ENCODE data around the gene CD200. TPM values are rescaled to one million over a fixed set of nuclear protein-coding genes. Genes with fewer than 3 reads are reported as not detected.
A peak's percentile ranks its signal among the peaks of the same experiment; 100 is the strongest.
"Not testable (repeated sequence)": the region's sequence is repeated elsewhere in the genome, so short reads cannot be mapped to it uniquely, and the experiment has no call there.

Gene CD200
- total RNA-seq, 1 experiment from 2014 or later = not detected

DNA sequence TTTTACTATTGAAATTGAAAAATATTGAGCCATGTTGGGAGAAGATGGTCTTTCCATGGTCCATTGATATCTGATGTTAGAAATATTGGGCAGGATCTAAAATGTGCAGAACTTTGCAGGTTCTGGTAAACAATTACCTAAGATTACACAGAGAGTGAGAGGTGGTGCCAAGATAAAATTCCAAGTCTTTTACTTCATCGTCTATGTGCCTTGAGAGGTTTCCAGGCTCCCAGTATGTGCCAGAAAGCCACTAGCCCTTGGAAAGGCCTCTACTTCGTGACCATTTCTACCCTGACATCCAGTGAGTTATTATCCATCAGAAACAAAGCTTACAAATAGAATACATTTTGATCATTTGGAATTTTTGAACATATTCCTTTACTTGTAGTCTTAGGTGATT lies 27.6 kb downstream of the CD200 start:
- DNase-seq (ENCODE audit: low spot score) = no peak

DNA sequence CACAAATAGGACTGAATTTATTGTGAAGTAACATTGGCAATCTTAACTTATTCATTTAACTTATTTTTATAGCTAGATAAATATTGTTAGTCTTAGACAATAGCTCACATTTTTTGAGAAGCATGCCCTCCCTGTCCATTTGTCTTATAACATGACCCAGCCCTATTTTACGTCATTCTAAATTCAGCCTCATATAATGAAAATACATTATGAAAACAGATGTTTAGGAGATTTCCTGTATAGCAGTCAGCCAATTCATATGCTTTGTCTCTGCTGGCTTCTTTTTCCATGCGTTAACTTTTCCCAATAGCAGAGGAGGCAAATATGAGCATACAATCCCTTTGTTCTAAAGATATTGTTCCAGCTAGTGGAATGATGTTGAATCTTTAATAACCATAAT lies 29.3 kb downstream of the CD200 start:
- DNase-seq (ENCODE audit: low spot score) = no peak

DNA sequence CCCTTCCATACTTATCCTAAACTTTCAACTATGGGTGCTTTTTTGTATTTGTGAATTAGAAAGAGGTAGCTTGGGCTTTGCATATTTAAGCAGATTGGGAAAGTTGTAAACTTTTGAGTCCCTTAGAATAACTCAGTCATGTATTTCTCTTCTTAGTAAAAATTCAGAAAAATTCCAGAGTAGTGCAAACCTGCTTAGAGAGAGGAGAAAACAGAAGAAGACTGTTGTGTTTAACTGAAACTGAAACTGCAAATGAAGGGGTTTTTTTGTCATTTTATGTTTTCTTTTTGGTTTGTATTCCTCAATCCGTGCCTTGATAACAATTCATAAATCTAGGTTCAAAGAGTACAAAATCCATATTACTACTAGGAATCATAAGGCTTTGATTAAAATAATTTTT lies 31.3 kb downstream of the CD200 start:
- DNase-seq (ENCODE audit: low spot score) = no peak

DNA sequence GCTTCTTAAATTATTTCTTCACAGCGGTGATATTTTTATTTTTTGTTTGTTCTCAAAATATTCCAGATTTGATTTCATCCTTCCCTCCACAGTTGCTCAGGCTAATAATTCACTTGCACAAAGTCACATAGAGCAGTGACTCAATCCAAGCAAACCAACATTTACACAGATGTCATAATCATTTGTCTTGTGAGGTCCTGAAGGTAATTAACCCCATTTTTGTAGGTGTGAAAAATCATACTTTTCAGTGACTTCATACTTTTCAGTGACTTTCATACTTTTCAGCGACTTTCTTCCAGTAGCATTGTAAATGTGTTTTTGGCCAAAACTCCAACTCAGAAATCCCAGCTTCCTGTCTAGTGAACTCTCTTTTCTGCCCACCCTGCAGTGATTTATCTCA lies 32.1 kb downstream of the CD200 start:
- DNase-seq (ENCODE audit: low spot score) = no peak

DNA sequence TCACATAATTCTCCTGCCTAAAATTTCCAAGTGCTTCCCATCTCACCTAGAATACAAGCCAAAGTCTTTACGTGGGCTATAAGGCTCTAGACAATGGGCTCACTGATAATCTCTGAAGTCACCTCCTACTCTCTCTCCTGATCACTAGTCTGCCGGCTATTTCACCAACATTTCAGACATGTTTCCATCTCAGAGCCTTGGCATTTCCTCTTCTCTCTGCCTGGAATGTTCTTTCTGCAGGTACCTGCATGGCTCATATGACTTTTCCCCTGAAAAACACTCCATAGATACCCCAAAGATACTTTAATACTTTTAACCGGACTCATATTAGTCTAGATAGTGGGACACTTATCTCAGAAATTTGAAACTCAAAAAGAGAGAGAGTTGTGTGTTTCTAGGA lies 32.7 kb downstream of the CD200 start:
- DNase-seq (ENCODE audit: low spot score) = no peak

DNA sequence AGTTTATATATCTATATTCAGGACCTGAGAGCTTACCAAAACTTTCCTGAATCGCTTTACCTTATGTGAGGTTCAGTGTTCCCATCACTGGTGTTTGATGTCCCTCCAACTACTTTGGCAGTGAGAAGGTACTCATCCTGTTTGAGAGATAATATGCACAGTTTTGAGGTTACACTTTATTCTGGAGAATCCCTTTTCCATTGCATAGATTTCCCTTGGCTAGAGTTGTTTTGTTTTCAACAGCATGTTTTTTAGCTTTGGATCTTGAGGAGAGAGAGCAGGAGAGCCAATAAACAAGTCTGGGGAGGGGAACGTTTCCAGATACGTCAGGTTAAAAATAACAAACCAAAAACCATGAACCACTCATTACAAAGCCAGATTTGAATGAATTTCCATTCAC lies 33.6 kb downstream of the CD200 start:
- DNase-seq (ENCODE audit: low spot score) = no peak

DNA sequence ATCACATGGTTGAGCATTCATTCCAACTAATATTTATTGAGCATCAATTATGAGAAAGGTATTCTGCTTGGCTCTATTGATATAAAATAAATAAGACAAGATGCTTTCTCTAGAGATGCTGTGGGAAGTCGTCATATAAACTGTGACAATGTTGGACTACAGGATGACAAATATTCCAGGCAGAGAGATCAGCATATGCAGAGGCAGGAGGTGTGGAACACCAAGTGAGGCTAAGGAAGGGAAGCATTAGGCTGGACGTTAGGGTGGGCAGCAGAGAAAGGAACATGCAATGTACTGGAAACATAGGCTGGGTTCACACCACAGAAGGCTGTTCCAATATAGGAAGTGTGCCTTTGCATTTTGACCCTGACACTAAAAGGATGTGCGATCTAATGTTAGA lies 38.6 kb downstream of the CD200 start:
- DNase-seq (ENCODE audit: low spot score) = no peak

DNA sequence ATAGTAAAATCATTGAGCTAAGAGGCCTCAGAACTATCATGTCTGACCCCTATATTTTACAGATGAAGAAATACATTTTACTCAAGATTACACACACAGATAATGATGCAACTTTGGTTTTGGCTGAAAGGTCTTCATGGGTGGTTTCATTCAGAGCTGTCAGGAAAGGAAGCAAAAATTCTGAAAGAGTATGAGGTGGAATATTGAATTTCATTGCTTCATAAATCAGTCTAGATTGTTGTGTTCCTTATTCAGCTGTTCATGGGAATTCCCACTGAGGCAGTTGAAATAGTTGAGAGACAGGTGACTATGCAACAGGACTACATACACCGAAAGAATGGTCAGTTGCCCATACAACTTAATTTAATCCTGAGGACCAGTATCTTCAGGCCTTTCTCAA lies 39.4 kb downstream of the CD200 start:
- DNase-seq (ENCODE audit: low spot score) = no peak

DNA sequence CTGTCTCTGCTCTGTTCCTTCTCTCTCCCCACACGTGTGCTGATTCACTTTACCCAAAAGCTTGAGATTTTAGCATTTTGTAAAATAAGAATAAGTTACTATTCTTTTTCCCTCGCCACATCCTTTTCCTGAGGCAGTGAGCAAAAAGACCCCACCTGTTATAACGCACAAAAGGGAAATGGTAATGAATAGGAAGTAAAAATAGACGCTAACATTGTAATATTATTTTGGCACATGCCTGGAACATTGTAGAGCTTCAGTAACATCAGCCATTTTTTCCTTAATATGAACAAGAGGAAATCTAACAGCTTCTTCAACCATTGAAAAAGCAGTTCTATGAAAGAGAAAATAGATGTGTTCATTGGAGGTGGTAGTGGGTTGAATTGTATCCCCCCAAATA lies 40.5 kb downstream of the CD200 start:
- DNase-seq (ENCODE audit: low spot score) = no peak

DNA sequence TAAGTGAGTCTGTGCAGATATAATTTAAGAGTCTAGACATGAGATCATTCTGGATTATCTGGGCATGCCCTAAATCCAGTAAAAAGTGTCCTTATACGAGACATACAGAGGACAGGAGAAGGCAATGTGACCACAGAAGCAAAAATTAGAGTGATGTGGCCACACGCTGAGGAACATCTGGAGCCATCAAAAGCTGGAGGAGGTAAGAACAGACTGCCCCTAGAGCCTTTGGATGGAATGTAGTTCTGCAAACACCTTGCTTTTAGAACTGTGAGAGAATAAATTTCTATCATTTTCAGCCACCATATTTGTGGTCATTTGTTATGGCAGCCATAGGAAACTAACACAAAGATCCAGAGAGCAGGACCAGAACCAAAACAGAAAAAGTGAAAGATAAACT lies 41.0 kb downstream of the CD200 start:
- no peak for DNase-seq (ENCODE audit: low spot score)

DNA sequence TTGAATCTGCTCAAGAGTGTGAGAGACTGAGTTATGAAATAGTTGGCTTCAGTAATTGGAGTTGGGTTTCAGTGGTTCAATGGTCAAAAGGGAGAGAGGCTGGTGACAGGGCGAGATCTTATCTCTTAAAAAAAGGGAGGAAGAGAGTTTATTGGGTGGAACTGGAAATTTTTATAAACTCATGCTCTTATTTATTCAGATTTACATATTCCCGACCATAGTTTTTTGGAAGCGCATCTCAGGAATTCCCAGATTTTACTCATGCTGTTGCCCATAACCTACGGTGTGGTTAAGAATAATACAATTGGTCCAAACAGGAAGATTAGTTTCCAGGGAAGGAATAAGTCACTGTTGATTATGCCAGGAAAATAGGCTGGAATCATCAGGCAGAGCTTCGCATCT lies 41.4 kb downstream of the CD200 start:
- no peak for DNase-seq (ENCODE audit: low spot score)

DNA sequence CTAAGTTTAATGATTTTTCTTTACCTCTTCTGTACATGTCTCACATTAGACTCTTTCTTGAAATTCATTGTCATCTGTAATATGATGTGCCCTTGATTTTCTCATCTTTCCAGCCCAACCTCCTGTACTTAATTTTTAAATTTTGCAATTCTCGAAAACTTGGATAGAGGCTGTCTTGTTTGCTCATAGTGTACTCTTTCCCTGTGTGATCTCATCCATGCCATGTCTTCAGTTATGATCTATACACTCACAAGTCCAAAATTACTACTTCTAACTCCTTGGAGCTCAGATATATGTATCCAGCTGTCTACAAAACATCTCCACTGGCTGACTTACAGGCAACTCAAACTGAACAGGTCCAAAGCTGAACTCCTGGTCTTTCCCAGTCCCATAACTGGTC lies 42.2 kb downstream of the CD200 start:
- DNase-seq (ENCODE audit: low spot score) = no peak

DNA sequence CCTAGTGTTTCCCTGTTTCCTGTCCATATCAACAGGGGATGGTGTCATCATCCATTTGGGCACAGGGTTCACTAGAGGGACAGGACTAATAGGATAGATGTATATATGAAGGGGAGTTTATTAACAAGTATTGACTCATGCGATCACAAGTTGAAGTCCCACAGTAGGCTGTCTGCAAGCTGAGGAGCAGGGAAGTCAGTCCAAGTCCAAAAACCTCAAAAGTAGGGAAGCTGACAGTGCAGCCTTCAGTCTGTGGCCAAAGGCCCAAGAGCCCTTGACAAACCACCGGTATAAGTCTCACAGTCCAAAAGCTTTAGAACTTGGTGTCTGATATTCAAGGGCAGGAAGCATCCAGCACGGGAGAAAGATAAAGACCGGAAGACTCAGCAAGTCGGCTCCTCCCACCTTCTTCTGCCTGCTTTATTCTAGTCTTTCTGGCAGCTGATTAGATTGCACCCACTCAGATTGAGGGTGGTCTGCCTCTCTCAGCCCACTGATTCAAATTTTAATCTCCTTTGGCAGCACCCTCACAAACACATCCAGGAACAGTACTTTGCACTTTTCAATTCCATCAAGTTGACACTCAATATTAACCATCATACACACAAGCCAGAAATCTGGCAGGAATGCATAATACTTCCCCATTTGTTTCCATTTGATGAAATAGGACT lies 43.4 kb downstream of the CD200 start:
- no peak for DNase-seq (ENCODE audit: low spot score)

DNA sequence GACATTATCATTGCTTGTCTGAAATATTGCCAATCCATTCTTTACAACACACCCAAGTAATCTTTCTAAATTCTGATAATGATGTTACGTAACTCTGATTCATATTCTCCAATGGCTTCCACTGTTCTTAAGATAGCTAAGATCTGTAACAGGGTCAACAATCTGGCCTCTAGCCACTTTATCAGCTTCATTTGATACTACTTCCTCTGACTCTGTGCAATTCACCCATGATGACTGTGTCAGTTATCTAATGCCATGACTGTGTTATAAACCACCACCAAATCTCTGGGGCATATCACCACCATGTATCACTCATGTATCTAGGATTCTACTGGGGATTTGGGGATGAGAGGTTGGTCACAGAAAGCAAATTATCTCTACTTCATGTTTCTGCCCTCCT lies 44.0 kb downstream of the CD200 start:
- DNase-seq (ENCODE audit: low spot score) = peak; percentile 67

DNA sequence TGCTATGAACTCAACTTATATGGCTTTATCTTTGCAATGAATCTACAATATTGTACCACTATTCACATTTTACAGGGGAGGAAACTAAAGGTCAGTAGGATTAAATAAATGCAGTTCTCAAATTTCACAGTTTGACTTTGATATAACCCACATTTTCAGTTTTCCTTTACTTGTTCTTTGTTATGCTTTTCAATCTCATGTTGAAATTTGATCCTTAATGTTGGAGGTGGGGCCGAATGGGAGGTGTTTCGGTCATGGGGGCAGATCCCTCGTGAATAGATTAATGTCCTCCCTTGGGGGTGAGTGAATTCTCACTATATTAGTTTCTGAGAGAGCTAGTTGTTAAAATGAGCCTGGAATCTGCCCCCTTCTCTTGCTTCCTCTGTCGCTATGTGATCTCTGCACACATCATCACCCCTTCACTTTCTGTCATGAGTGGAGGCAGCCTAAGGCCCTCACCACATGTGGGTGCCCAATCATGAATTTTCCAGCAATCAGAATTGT lies 44.7 kb downstream of the CD200 start:
- DNase-seq (ENCODE audit: low spot score) = no peak

DNA sequence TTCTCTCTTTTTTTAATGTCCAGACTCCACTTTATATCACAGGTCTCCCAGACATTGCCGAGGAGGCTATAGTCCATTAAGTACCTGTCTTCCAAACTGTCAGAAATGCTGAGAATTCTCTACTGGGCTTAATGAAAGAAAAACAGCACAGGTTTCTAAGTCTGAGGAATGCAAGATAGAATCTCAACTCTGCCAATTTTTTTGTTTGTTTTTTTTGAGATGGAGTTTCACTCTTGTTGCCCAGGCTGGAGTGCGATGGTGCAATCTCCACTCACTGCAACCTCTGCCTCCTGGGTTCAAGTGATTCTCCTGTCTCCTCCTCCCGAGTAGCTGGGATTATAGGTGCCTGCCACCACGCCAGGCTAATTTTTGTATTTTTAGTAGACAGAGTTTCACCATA lies 45.4 kb downstream of the CD200 start:
- DNase-seq (ENCODE audit: low spot score) = not testable (repeated sequence)

DNA sequence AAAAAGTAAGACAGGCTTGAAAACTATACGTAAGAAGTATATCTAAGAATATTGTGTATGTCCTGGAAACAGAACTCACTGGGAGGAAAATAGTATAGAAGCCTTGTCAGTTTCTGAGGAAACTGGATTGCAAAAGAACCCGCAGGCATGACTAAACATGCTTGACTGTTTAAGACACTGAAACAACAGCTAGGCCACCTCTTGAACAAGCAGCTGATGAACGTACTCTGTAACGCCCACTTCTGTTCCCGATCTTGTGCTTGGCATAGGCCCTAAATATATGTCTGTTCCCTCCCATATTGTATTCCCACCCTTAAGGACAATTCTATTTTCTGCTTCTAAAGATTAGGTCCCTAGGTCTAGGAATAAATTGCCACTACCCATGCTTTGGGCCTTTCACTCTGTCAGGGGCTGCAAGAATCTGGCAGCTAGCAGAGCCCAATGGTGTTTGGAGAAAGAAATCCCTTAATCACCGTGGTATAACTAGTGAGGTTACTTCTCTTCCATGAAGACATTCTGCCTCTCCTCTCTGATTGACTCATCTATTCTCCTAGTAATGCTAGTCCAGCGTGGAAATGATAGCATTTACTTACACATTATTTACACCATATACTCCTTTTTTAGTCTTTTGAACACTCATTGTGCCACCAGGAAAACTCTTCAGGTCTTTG lies 46.2 kb downstream of the CD200 start:
- DNase-seq (ENCODE audit: low spot score) = no peak

DNA sequence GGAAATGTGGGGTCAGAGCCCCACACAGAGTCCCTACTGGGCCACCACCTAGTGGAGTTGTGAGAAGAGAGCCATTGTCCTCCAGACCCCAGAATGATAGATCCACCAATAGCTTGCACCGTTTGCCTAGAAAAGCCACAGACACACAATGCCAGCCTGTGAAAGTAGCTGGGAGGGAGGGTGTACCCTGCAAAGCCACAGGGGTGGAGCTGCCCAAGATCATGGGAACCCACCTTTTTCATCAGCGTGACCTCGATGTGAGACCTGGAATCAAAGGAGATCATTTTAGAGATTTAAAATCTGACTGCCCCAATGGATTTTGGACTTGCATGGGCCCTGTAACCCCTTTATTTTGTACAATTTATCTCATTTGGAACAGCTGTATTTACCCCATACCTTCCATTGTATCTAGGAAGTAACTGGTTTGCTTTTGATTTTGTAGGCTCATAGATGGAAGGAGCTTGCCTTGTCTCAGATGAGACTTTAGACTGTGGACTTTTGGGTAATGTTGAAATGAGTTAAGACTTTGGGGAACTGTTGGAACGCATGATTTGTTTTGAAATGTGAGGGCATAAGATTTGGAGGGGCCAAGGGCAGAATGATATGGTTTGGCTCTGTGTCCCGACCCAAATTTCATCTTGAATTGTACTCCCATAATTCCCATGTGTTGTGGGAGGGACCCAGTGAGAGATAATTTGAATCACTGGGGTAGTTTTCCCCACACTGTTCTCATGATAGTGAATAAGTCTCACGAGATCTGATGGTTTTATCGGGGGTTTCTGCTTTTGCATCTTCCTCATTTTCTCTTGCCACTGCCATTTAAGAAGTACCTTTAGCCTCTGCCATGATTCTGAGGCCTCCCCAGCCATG lies 49.0 kb downstream of the CD200 start:
- DNase-seq (ENCODE audit: low spot score) = no peak

DNA sequence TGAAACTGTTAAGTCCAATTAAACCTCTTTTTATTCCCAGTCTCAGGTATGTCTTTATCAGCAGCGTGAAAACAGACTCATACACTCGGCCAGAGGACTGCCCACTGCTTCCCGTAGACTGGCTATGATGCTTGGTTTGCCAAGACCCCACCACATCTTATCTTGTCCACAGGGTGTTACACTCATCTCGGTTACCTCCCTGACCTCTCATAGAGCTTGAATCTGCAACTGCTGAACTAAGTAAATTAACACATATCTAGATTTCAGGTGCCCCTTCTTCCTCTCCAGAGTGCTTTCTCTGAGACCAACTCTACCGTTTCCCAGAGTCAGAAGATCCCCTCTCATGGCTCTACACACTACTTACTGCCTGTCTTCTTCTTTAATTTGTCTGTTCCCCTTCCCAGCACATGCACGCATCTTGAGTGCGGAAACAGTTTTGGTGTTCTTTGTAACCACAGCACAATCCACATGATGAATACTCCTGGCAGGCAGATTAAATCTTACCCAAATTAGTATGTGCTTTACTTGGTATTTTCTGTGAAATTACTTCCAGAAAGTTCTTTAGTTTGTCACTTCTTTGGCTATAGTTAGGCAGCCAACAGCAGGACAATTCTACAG lies 49.7 kb downstream of the CD200 start:
- DNase-seq (ENCODE audit: low spot score) = no peak

DNA sequence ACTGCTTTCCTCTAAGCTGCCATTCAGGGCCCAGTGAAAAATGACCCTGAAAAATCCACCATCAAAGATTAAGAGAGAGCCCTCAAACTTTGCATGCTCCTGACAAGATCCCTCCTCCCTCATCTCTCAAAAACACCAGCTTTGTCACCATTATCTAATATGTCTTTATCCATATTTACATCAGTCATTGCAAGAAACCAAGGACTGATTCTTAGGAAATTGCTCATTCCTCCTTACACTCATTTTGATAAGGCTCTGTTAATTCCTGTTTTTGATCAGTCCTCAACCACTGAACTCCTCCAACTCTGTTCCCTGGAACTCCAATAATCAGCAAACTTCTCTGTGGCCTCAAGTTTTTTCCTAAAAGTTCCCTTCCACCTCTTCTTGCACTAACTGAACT lies 51.8 kb downstream of the CD200 start:
- no peak for DNase-seq (ENCODE audit: low spot score)

DNA sequence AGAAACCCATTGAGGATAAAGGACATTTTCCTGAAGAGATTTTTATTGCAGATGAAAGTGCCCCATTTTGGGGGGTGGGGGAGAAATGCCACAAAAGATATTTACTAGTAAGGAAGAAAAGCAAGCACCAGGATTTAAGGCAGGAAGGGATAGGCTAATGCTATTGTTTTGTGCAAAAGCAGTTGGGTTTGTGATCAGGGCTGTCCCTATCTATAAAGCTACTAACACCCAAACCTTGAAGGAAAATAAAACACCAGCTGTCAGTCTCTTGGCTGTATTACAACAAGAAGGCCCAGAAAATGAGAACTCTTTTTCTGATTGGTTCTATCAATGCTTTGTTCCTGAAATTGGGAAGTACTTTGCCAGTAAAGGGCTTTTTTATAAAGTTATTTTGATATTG lies 56.0 kb downstream of the CD200 start:
- no peak for DNase-seq (ENCODE audit: low spot score)

DNA sequence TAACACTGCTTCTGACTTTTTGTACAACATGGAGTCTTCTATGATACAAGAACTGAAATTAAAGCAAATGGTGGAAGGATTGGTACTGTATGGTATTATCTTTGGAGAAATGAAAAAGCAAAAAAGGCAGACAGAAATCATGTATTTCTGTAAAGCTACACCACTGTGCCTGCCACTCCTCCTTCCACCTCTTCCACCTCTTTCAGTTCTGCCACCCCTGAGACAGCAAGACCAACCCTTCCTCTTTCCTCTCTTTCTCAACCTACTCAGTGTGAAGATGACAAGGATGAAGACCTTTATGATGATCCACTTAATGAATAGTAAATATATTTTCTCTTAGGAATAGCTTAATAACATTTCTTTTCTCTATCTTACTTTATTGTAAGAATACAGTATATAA lies 57.0 kb downstream of the CD200 start:
- DNase-seq (ENCODE audit: low spot score) = no peak
